Astrocyte (in vitro differentiated cells and primary cell): ENCODE data around the gene AADAT.

Experiments
- EZH2 ChIP-seq: IDR thresholded peaks from 2 replicates; pipeline ENCODE4 v1.6.1; 2012; ENCODE audit warnings: mild to moderate bottlenecking, low read length, inconsistent platforms; ENCODE audit not compliant: insufficient read depth
- TF ChIP-seq, protein P1 (sequence below): IDR thresholded peaks from 2 replicates; pipeline ENCODE4 v1.5.1; 2011; ENCODE audit warnings: low read depth, mild to moderate bottlenecking, inconsistent platforms, low read length, moderate library complexity; ENCODE audit not compliant: insufficient read depth

DNA sequence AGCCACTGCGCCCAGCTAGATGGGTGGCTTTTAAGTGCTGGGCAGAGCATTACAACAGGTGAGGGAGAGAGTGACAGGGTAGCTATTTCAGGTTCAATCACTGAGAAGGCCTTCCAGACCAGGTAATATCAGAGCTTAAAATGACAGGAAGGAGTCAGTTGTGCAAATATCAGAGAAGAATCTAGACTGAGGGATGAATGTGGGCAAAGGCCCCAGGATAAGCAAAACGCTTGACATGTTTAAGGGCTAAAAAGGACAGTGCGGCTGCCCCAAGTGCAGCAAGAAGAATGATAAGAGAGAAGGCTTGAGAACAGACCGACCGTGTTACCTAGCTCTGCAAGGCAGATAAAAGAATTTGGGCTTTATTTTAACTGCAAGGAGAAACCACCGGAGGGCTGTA, 18.6 kb downstream of the AADAT start:
- no peak for TF ChIP-seq EZH2
- TF ChIP-seq, protein P1, sequence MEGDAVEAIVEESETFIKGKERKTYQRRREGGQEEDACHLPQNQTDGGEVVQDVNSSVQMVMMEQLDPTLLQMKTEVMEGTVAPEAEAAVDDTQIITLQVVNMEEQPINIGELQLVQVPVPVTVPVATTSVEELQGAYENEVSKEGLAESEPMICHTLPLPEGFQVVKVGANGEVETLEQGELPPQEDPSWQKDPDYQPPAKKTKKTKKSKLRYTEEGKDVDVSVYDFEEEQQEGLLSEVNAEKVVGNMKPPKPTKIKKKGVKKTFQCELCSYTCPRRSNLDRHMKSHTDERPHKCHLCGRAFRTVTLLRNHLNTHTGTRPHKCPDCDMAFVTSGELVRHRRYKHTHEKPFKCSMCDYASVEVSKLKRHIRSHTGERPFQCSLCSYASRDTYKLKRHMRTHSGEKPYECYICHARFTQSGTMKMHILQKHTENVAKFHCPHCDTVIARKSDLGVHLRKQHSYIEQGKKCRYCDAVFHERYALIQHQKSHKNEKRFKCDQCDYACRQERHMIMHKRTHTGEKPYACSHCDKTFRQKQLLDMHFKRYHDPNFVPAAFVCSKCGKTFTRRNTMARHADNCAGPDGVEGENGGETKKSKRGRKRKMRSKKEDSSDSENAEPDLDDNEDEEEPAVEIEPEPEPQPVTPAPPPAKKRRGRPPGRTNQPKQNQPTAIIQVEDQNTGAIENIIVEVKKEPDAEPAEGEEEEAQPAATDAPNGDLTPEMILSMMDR: no peak
